ENCODE results near the gene SCLY. TPM values are rescaled to one million over a fixed set of nuclear protein-coding genes. Genes with fewer than 3 reads are reported as not detected.
A peak's percentile ranks its signal among the peaks of the same experiment; 100 is the strongest.

The SCLY gene
- total RNA-seq, 1 donor from 2014 or later, result 12.1 TPM

DNA sequence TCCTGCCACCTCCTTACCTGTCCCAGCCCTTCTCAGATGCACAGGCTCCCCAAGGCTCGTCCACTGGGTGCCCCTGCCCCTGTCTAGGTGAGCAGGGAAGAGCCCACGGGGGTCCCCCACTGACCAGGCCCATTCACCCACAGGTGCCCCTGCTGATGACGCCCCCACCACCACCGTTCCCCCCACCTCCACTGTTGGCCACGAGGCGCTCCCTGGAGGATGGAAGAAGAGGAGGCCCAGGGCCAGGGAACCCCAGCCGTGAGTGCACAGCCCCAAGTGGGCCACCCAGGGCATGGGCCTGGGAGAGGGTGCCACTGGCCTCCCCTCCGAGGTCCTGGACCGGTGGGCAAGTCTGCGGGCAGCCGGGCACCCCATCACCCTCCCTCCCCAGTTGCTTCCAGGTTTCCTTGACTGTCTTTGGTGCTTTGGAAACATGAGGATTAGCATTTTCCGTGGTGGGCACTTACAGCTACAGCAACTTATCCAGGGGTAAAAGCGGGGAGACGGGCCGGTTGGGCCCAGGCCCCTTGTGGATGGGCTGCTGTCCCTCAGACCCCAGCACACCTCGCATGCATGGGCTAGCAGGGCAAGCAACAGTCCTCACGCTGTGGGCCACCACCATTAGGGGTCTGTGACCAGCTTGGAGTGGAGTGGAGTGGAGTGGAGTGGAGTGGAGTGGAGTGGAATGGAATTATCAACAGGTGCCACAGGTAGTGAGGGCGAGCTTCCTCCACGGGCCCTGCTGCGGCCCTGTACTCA is 64.5 kb downstream of the SCLY start:
- no peak for DNase-seq (ENCODE audit: low read depth in 2 of 2)

DNA sequence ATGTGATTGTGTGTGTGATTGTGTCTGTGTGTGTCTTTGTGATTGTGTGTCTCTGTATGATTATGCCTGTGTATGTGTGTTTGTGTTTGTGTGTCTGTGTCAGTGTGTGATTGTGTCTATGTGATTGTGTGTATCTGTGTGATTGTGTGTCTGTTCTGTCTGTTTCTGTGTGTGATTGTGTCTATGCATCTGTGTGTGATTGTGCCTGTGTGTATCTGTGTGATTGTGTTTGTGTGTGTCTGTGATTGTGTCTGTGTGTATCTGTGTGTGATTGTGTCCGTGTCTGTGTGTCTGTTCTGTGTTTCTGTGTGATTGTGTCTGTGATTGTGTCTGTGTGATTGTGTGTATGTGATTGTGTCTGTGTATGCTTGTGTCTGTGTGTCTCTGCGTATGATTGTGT is 65.5 kb downstream of the SCLY start:
- DNase-seq (ENCODE audit: low read depth in 2 of 2), result no peak

DNA sequence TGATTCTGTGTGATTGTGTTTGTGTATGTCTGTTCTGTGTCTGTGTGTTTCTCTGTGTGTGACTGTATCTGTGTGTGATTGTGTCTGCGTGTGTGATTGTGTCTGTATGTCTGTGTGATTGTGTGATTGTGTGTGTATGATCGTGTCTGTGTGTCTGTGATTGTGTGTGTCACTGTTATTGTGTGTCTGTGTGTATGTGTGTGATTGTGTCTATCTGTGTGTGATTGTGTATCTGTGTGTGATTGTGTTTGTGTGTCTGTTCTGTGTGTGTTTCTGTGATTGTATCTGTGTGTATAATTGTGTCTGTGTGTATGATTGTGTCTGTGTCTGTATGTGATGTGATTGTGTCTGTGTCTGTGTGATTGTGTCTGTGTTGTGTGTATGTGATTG is 66.0 kb downstream of the SCLY start:
- DNase-seq (ENCODE audit: low read depth in 2 of 2), result no peak

DNA sequence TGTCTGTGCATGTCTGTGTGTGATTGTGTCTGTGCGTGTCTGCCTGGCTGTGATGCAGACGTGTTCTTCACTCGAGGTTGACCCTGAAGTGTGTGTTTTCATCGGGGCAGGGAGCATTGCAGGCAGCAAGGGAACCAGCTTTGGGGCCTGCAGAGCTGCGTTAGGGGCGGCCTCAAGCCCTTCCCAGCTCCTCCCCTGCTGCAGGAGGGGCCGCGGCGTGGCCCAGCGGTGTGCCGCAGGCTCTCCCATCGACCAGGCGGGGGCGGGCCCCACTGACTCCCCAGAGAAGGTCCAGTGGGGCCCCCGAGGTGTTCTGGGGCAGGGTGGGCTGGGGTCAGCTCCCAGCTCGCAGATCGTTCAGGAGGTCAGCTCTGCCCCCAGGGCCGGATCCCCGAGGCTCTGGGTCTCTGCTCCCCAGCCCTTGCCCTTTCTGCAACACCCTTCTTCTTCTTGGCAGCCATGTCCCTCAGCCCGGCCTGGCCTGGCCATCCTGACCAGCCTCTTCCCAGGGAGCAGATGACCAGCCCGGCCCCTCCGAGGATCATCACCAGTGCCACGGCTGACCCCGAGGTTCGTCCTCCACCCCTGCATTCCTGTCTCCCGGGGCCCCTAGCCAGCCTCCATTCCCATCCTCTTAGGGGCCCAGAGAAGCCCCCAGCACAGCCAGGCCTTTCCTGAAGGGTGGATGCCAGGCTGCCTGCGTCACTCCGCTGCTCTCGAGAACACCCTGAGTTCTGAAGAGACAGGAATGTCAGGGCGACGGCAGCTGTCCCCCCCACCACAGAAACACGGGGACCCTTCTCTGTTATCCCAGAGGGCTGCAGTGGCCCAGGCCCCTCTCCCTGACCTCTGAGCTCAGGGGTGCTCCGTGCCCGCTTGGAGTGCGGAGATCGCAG is 66.6 kb downstream of the SCLY start:
- DNase-seq (ENCODE audit: low read depth in 2 of 2), result peak in 1 of 2 donors; percentile 30

DNA sequence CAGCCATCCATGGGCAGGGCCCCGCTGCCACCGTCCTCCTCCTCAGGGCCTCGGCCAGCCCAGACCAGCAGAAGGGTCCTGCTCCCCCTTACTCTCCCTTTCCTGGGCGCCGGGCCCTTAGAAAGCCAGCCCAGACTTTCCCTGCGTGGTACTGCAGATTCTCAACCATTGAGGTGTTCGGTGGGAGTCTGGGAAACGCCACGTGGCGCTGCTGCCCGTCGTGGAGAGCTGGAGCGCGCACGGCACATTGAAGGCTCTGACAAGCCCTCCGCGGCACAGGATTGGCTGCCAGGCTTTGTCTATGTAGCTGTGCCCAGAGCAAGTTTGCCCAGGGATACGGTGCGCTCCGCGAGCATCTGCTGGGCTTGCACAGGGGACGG is 67.2 kb downstream of the SCLY start:
- no peak for DNase-seq (ENCODE audit: low read depth in 2 of 2)

DNA sequence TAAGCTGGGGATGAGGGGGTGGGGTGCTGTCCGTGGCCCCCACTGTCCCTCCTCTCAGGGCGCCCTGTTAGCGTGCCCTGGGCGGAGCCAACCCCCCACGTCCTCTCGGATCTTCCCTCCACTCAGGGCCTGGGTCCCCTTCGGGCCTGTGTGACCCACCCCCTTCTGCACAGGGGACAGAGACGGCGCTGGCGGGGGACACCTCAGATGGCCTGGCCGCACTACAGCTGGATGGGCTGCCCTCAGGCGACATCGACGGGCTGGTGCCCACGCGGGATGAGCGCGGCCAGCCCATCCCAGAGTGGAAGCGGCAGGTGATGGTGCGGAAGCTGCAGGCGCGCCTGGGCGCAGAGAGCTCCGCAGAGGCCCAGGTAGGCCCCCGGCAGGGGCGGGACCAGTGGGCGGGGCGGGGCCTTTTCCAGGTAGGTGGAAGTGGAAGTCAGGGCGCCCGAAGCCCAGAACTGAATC is 67.8 kb downstream of the SCLY start:
- no peak for DNase-seq (ENCODE audit: low read depth in 2 of 2)

GRCh38 chr2:238129166-238130010 is 68.6 kb downstream of the SCLY start:
- DNase-seq (ENCODE audit: low read depth in 2 of 2), result no peak

GRCh38 chr2:238130111-238130695 is 69.4 kb downstream of the SCLY start:
- DNase-seq (ENCODE audit: low read depth in 2 of 2), result no peak

DNA sequence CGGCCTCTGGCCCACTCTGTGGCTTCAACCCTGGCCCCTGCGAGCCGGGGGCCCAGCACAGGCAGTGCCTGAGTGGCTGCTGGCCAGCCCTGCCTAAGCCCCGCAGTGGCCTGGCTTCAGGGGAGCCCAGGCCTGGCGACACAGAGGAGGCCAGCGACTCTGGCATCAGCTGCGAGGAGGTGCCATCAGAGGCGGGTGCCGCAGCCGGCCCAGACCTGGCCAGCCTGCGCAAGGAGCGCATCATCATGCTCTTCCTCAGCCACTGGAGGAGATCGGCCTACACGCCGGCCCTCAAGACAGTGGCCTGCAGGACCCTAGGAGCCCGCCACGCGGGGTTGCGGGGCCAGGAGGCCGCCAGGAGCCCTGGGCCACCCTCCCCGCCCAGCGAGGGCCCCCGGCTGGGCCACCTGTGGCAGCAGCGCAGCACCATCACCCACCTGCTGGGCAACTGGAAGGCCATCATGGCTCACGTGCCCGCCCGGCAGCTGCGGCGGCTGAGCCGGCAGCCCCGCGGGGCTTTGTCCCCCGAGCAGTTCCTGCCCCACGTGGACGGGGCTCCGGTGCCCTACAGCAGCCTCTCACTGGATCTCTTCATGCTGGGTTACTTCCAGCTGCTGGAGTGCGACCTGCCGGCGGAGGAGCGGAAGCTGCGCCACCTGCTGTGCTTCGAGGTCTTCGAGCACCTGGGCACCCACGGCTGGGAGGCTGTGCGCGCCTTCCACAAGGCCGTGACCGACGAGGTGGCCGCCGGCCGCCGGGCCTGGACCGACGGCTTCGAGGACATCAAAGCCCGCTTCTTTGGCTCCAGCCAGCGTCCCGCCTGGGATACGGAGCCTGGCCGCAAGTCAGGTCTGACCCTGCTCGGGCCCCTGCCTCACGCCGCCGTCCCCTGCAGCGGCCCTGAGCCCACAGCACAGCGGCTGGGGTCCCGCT is 70.2 kb downstream of the SCLY start:
- DNase-seq (ENCODE audit: low read depth in 2 of 2), result no peak

GRCh38 chr2:238131761-238132462 is 71.1 kb downstream of the SCLY start:
- no peak for DNase-seq (ENCODE audit: low read depth in 2 of 2)

DNA sequence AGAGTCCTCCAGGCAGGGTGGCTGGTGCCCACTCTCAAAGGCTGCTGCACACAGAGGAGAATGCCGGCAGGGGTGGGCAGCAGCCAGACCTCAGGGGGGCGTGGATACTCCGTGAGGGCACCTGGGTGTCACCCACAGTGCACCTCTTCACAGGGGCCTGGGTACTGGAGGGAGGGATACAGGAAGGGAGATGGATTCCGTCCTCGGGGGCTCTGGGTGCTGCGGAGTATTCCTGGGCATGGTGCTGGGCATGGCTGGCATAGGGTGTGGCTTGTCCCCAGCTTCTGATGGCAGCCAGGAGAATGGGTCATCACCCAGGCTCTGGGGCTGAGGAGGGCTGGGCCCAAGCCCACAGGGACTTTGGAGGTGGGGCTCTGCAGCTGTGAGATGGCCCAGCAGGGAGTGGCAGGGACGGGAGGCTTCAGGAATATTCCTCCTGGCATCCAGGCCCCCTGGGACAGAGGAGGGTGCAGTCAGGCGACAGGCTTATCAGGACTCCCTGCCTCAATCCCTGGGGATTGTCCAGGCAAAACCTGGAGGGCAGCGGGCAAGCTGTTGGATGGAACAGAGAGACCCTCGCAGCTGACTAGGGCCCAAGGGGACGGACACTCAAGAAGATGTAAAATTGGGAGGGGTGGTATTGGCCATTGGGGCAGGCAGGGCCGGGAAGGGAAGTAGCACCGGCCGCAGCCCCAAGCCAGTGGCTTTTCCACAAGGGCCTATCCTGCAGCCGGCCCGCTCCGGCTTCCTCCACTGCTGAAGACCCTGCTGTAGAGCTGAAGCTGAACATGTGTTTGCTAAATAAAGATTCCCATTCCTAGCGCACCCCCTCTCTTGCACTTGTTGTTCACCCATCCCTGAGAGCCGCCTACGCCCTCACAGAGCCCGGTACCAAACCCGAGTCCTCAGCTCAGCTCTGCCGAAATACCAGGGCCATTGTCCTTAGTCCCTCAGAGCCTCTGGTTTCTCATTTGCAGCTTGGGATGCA is 72.0 kb downstream of the SCLY start:
- no peak for DNase-seq (ENCODE audit: low read depth in 2 of 2)

DNA sequence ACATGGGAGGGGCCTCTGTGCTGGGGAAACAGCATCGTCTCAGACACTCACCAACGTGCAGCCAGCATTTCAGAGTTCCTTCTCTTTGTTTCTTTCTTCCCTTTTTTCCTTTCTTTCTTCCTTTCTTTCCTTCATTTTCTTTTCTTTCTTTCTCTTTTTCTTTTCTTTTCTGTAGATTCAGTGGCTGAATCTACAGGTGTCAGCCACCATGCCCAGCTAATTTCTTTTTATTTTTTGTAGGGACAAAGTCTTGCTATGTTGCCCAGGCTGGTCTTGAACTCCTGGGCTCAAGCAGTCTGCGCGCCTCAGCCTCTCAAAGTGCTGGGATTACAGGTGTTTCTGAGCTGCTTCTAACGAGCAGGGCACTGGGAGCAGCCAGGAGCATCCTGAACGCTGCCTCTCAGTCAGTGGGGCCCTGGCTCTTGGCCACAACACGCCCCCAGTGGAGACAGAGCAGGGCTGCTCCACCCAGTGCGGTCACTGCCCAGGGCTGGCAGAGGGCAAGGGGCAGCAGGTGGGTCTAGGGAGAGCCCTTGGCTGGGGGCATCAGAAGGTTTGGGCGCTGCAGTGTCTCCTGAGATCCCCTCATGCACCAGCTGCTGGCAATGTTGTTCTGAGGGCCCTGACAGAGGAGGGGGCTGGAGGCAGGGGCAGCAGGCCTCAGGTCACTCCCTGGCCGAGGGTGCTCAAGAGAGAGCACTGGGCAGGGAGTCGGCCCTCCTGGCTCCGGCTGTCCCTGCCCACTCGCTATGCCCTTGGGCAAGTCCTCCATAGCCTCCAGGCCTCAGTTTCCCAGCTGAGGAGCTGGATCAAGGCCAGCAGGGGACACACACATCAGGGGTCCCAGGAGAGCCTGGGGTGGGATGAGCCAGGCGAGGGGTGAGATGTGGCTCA is 72.9 kb downstream of the SCLY start:
- DNase-seq (ENCODE audit: low read depth in 2 of 2), result no peak

DNA sequence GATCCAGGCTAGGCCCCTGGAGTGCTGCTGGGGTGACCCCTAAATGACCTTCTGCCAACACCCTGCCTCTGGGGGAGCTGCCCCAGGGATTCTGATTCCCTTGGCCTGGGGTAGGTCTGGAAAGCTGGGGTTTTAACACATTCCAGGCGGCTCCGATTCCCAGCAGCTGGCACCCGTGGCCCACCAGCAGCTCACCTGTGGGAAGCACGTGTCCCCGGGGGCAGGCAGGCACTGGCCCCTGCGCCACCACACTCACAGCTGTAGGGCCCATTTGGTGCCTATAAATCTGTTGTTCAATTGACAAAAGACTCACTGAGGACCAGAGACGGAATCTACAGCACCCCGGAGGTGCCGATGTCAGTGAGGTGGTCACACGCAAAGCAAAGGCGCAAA is 73.6 kb downstream of the SCLY start:
- no peak for DNase-seq (ENCODE audit: low read depth in 2 of 2)

DNA sequence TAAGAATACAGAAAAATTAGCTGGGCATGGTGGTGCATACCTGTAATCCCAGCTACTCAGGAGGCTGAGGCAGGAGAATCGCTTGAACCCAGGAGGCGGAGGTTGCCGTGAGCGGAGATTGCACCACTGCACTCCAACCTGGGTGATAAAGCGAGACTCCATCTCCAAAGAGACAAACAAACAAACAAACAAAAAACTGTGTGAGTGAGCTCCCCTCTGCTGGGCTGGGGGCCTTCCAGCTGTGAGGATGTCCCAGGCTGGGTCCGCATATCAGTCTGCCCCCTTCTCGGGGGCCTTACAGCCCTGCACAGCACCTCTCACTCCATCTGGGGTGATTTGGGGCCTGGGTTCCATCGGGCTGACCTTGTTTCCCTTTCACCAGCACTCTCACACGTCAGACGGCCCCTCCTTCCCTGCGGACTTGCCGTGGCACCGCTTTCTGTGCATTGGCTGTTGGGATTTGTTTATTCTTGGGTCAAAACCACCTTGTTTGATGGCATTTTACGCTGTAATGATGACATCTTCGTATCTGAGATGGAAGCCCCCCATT is 74.9 kb downstream of the SCLY start:
- no peak for DNase-seq (ENCODE audit: low read depth in 2 of 2)

DNA sequence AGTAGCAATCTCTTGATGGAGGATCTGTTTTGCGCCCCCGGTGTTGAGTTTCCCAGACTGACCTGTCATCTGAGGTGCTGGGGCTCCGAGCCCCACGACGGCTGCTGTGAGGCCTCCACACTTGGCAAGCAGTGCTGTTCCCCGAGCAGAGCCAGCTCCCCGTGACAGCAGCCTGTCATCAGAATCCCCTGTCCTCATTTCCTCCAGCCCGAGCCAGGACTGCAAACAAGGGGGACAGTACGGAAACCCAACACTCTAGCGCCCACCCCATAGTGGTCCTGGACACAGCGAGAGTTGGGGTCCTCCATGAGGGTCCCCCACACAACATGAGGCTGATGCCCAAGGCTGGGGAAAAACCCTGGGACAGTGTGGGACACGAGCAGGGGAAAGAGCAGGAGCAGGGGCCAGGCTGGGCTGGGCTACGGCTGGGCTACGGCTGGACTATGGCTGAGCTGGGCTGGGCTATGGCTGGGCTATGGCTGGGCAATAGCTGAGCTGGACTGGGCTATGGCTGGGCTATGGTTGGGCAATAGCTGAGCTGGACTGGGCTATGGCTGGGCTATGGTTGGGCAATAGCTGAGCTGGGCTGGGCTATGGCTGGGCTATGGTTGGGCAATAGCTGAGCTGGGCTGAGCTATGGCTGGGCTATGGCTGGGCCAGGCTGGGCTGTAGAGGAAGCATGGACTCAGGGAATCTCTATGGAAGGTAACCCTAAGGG is 76.2 kb downstream of the SCLY start:
- peak in 1 of 2 donors; percentile 78 for DNase-seq (ENCODE audit: low read depth in 2 of 2)

DNA sequence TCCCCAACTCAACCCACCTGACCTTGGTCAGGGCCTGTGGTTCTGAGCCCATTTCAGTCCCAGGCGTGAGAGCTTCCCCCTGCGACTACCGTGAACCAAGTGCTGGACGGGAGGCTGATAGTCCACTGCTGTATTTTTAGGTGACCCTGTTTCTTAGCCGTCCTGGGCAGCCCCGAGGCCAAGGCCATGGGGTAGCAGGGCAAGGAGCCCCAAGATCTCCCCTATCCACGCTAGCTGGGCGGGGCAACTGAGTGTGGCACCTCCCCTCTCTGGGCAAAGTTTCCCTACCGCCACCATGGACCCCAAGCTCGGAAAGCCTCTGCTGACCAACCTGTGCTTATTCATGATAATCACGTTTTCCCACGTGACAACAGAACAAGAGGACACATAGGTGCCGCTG is 77.1 kb downstream of the SCLY start:
- DNase-seq (ENCODE audit: low read depth in 2 of 2), result no peak

Data from lung microvascular endothelial cell (primary cell).